Measurements from ENCODE around the gene GFRA4. TPM values are rescaled to one million over a fixed set of nuclear protein-coding genes. Genes with fewer than 3 reads are reported as not detected.

GFRA4 gene
- total and polyA plus RNA-seq, 10 donors = not detected

DNA sequence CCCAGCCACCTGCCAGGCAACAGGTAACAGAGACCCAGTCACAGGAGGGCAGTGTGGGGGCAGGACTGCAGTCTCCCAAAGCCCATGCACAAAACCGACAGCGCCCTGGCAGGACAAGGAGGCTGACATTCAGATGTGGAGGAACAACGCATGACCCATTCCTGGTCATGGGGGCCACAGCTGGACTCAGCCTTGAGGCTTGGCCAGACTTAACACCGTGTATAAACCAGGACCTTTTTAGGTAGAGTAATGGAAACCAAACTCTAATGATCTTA lies 8.1 kb downstream of the GFRA4 start:
- DNase-seq = no peak
- H3K27me3 ChIP-seq (replicated peaks in 1 of 7) = peaks cover 0 to 30% (median 11%) of the 10 kb centered on the region in 7 donors
- TF ChIP-seq POLR2AphosphoS5 (IDR thresholded peaks at IDR 0.05) (no peak), CTCF (IDR thresholded peaks at IDR 0.05 in 8 of 11, conservative IDR thresholded peaks at IDR 0.05 in 3 of 11) (no peak), POLR2A (IDR thresholded peaks at IDR 0.05) (no peak)
- intact Hi-C loops (cut with DNase I; ENCODE audit: low total_unique reads) = no loop called here
- peaks cover 0 to 12% (median 2%) of the 10 kb centered on the region in 6 donors for H3K36me3 ChIP-seq
- no peak overlapping the region for H3K4me3 ChIP-seq
- H3K4me1 ChIP-seq = peaks cover 0 to 21% (median 4%) of the 10 kb centered on the region in 6 donors
- H3K9me3 ChIP-seq = peaks cover 0 to 18% (median 0%) of the 10 kb centered on the region in 8 donors
- WGBS, 5 donors = 67 to 100% (median 92%) methylated on average over 3 to 4 of the region's 4 CpGs
- H3K27ac ChIP-seq = no peak overlapping the region

DNA sequence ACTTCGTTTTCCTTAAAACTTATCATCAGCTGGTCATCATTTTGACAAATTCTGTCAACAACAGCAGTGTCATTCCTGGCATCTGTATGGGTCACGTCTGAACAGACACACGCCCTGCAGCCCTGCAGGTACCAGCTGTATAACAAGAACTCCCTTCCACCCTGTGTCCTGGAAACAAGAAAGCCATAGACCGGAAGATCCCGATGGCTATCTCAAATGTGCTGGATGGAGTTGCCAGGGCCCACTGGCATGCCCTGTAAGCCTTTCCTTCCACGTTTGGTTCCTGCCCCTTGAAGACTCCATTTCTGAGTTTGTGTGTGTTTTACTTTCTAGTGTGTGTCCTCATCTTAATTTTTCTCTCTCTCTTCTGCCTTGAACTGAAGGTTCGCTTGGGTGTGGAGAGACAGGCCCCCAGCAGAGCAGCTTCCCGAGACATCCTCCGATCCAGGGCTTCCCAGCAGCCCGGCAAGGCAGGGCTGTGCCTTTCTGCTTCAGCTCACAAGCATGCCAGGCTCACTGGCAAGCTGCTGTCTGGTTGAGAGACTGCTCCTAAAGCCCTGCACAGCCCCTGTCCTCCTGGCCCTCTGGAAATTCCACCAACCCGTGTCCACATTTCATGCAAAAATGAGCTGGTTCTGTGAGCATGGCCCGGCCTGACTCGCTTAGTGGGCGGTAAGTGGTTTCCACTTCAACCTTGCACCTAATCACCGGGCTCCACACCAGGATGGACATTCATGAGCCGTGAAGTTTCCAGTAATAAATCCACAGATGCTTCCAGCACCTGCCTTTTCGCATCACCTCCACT lies 8.7 kb downstream of the GFRA4 start:
- H3K9me3 ChIP-seq = peaks cover 0 to 18% (median 0%) of the 10 kb centered on the region in 8 donors
- WGBS, 5 donors = 85 to 91% (median 88%) methylated on average over 17 of the region's 17 CpGs
- DNase-seq = no peak
- no peak overlapping the region for H3K27ac ChIP-seq
- H3K36me3 ChIP-seq = peaks cover 0 to 17% (median 5%) of the 10 kb centered on the region in 6 donors
- H3K4me1 ChIP-seq = peaks cover 0 to 15% (median 3%) of the 10 kb centered on the region in 6 donors
- H3K27me3 ChIP-seq (replicated peaks in 1 of 7) = peaks cover 0 to 24% (median 5%) of the 10 kb centered on the region in 7 donors
- no peak for TF ChIP-seq POLR2A (IDR thresholded peaks at IDR 0.05)
- TF ChIP-seq POLR2AphosphoS5 (IDR thresholded peaks at IDR 0.05) = no peak
- TF ChIP-seq CTCF (IDR thresholded peaks at IDR 0.05 in 8 of 11, conservative IDR thresholded peaks at IDR 0.05 in 3 of 11) = no peak
- intact Hi-C loops (cut with DNase I; ENCODE audit: low total_unique reads) = no loop called here
- H3K4me3 ChIP-seq = no peak overlapping the region

DNA sequence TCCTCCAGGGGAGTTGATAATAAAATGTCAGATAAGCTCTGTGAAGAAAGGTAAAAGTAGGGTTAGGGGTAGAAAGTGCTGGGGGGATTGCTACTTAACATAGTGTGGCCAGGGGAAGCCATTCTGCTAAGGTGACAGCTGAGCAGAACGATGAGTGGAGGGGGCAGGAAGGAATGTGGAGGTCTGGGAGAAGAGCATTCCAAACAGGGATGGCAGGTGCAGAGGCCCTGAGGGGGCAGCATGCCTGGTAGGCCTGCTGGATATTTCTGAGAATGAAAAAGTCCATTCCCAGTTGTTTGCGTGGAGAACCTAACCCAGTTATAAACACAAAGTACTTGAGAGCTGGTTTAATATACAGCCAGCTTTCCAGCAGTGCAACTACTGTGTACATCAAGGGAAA lies 9.3 kb downstream of the GFRA4 start:
- no peak for DNase-seq
- Histone ChIP-seq H3K9me3 (peaks cover 0 to 18% (median 0%) of the 10 kb centered on the region in 8 donors), H3K36me3 (peaks cover 0 to 24% (median 9%) of the 10 kb centered on the region in 6 donors), H3K27me3 (replicated peaks in 1 of 7) (peaks cover 0 to 18% (median 2%) of the 10 kb centered on the region in 7 donors), H3K27ac (no peak overlapping the region), H3K4me3 (no peak overlapping the region), H3K4me1 (peaks cover 0 to 11% (median under 1%) of the 10 kb centered on the region in 6 donors)
- TF ChIP-seq POLR2A (IDR thresholded peaks at IDR 0.05) = no peak
- TF ChIP-seq POLR2AphosphoS5 (IDR thresholded peaks at IDR 0.05) = no peak
- TF ChIP-seq CTCF (IDR thresholded peaks at IDR 0.05 in 8 of 11, conservative IDR thresholded peaks at IDR 0.05 in 3 of 11) = no peak
- intact Hi-C loops (cut with DNase I; ENCODE audit: low total_unique reads) = no loop called here
- WGBS, 5 donors = 69 to 92% (median 81%) methylated on average over 2 of the region's 2 CpGs

Measured in spleen (tissue), 11 donors.